Nephron progenitor cell (in vitro differentiated cells): Measurements from ENCODE around the gene KMO.

Experiments used
- DNase-seq: peaks from one replicate; pipeline ENCODE4 v3.0.0; 2021
- H3K27ac Mint-ChIP-seq: 2 replicates; pipeline ENCODE4 v1.8.0; 2021; ENCODE audit warnings: mild to moderate bottlenecking, moderate library complexity, mixed read lengths
- H3K27me3 Mint-ChIP-seq: 2 replicates; pipeline ENCODE4 v1.8.0; 2021; ENCODE audit warnings: mild to moderate bottlenecking, low read depth, mixed read lengths; ENCODE audit not compliant: poor library complexity
- H3K36me3 Mint-ChIP-seq: 2 replicates; pipeline ENCODE4 v1.8.0; 2021; ENCODE audit warnings: low read depth, mixed read lengths
- H3K4me1 Mint-ChIP-seq: 2 replicates; pipeline ENCODE4 v1.8.0; 2021; ENCODE audit warnings: mixed read lengths
- H3K4me3 Mint-ChIP-seq: 2 replicates; pipeline ENCODE4 v1.8.0; 2021; ENCODE audit warnings: mild to moderate bottlenecking, moderate library complexity, mixed read lengths
- H3K9me3 Mint-ChIP-seq: 2 replicates; pipeline ENCODE4 v1.8.0; 2021; ENCODE audit warnings: mild to moderate bottlenecking, moderate library complexity, mixed read lengths
- CTCF ChIP-seq: fragments of 200-600 bp; sonication (generic); IDR thresholded peaks from 2 replicates; pipeline ENCODE4 v1.5.0; 2021; ENCODE audit warnings: antibody characterized with exemption

Gene KMO

GRCh38 chr1:241591317-241591716 is 59.1 kb downstream of the KMO start:
- Mint-ChIP-seq H3K9me3 (no peaks in the 10 kb centered on the region), H3K36me3 (peaks cover 13% of the 10 kb centered on the region), H3K27me3 (no peaks in the 10 kb centered on the region), H3K4me3 (no peak overlapping the region), H3K27ac (peak overlapping the region; percentile 3), H3K4me1 (peaks cover 7% of the 10 kb centered on the region)
- TF ChIP-seq CTCF: no peak
- no peak for DNase-seq

GRCh38 chr1:241591736-241592135 is 59.6 kb downstream of the KMO start:
- Mint-ChIP-seq H3K36me3 (peaks cover 13% of the 10 kb centered on the region), H3K4me3 (no peak overlapping the region), H3K27me3 (no peaks in the 10 kb centered on the region), H3K4me1 (peaks cover 7% of the 10 kb centered on the region), H3K9me3 (no peaks in the 10 kb centered on the region), H3K27ac (peak overlapping the region; percentile 3)
- no peak for TF ChIP-seq CTCF
- DNase-seq: no peak

GRCh38 chr1:241592273-241592958 is 60.2 kb downstream of the KMO start:
- H3K36me3 Mint-ChIP-seq: peaks cover 14% of the 10 kb centered on the region
- TF ChIP-seq CTCF: no peak
- H3K9me3 Mint-ChIP-seq: no peaks in the 10 kb centered on the region
- H3K4me1 Mint-ChIP-seq: peaks cover 7% of the 10 kb centered on the region
- no peaks in the 10 kb centered on the region for H3K27me3 Mint-ChIP-seq
- no peak for DNase-seq
- no peak overlapping the region for H3K4me3 Mint-ChIP-seq
- H3K27ac Mint-ChIP-seq: no peak overlapping the region

GRCh38 chr1:241593186-241593585 is 61.0 kb downstream of the KMO start:
- TF ChIP-seq CTCF: no peak
- H3K4me1 Mint-ChIP-seq: peaks cover 12% of the 10 kb centered on the region
- no peaks in the 10 kb centered on the region for H3K9me3 Mint-ChIP-seq
- H3K27ac Mint-ChIP-seq: no peak overlapping the region
- peaks cover 21% of the 10 kb centered on the region for H3K36me3 Mint-ChIP-seq
- H3K4me3 Mint-ChIP-seq: no peak overlapping the region
- H3K27me3 Mint-ChIP-seq: no peaks in the 10 kb centered on the region
- DNase-seq: no peak

GRCh38 chr1:241596633-241597032 is 64.5 kb downstream of the KMO start:
- H3K4me3 Mint-ChIP-seq: no peak overlapping the region
- no peak overlapping the region for H3K27ac Mint-ChIP-seq
- H3K36me3 Mint-ChIP-seq: peaks cover 37% of the 10 kb centered on the region
- DNase-seq: peak; percentile 29
- H3K27me3 Mint-ChIP-seq: no peaks in the 10 kb centered on the region
- peaks cover 5% of the 10 kb centered on the region for H3K4me1 Mint-ChIP-seq
- no peak for TF ChIP-seq CTCF
- H3K9me3 Mint-ChIP-seq: no peaks in the 10 kb centered on the region

- Mint-ChIP-seq H3K27ac (no peak overlapping the region), H3K9me3 (no peaks in the 10 kb centered on the region), H3K27me3 (no peaks in the 10 kb centered on the region), H3K4me3 (no peak overlapping the region), H3K36me3 (peaks cover 54% of the 10 kb centered on the region), H3K4me1 (peaks cover 5% of the 10 kb centered on the region)
- TF ChIP-seq CTCF: no peak
- DNase-seq: no peak
These were observed 66.1 kb downstream of the KMO start for GRCh38 chr1:241598249-241598648.
